Hepatocyte (in vitro differentiated cells): ENCODE data around the gene FOXM1. TPM values are rescaled to one million over a fixed set of nuclear protein-coding genes. Genes with fewer than 3 reads are reported as not detected.
"Not testable (repeated sequence)": the region's sequence is repeated elsewhere in the genome, so short reads cannot be mapped to it uniquely, and the experiment has no call there.

Source experiments
- DNase-seq: peaks from one replicate; pipeline ENCODE4 v3.0.0-alpha.2; 2016; ENCODE audit warnings: low spot score
- H2AFZ ChIP-seq: fragments of 200-600 bp; sonication (generic); 2 replicates; pipeline ENCODE4 v1.6.0; 2016; ENCODE audit warnings: antibody characterized with exemption, mild to moderate bottlenecking
- H3K27ac ChIP-seq: fragments of 200-600 bp; sonication (generic); 2 replicates; pipeline ENCODE4 v1.5.1; 2016; ENCODE audit warnings: mild to moderate bottlenecking
- H3K27me3 ChIP-seq: fragments of 200-600 bp; sonication (generic); 2 replicates; pipeline ENCODE4 v1.6.1; 2016
- H3K36me3 ChIP-seq: fragments of 200-600 bp; sonication (generic); replicated peaks from 2 replicates; pipeline ENCODE4 v1.5.1; 2016; ENCODE audit warnings: low read depth; ENCODE audit not compliant: insufficient read depth
- H3K4me1 ChIP-seq: fragments of 200-600 bp; sonication (generic); 2 replicates; pipeline ENCODE4 v1.5.1; 2016; ENCODE audit warnings: mild to moderate bottlenecking, moderate library complexity; ENCODE audit not compliant: insufficient read depth
- H3K4me2 ChIP-seq: fragments of 200-600 bp; sonication (generic); 2 replicates; pipeline ENCODE4 v1.6.0; 2016
- H3K4me3 ChIP-seq: fragments of 200-600 bp; sonication (generic); 2 replicates; pipeline ENCODE4 v1.5.1; 2016; ENCODE audit warnings: mild to moderate bottlenecking
- H3K79me2 ChIP-seq: fragments of 200-600 bp; sonication (generic); 2 replicates; pipeline ENCODE4 v1.6.0; 2017; ENCODE audit warnings: mild to moderate bottlenecking
- H3K9me2 ChIP-seq: fragments of 200-600 bp; sonication (generic); replicated peaks from 2 replicates; pipeline ENCODE4 v1.6.0; 2017; ENCODE audit warnings: mild to moderate bottlenecking; ENCODE audit not compliant: insufficient read depth
- H3K9me3 ChIP-seq: fragments of 200-600 bp; sonication (generic); 2 replicates; pipeline ENCODE4 v1.5.1; 2016; ENCODE audit warnings: low read depth, mild to moderate bottlenecking
- H4K20me1 ChIP-seq: fragments of 200-600 bp; sonication (generic); 2 replicates; pipeline ENCODE4 v1.6.0; 2016; ENCODE audit warnings: mild to moderate bottlenecking; ENCODE audit not compliant: insufficient read depth, poor library complexity, severe bottlenecking
- CTCF ChIP-seq: fragments of 200-600 bp; sonication (generic); IDR thresholded peaks from 2 replicates; pipeline ENCODE4 v1.5.1; 2016; ENCODE audit warnings: antibody characterized with exemption, mild to moderate bottlenecking; ENCODE audit not compliant: poor library complexity
- EZH2 ChIP-seq: fragments of 200-600 bp; sonication (generic); IDR thresholded peaks from 2 replicates; pipeline ENCODE4 v1.6.1; 2016; ENCODE audit warnings: antibody characterized with exemption, mild to moderate bottlenecking, borderline replicate concordance
- EZH2phosphoT487 ChIP-seq: fragments of 200-600 bp; sonication (generic); IDR thresholded peaks from one replicate; pipeline ENCODE4 v1.6.1; 2018; ENCODE audit warnings: antibody characterized with exemption, mild to moderate bottlenecking, low read depth, moderate library complexity; ENCODE audit not compliant: unreplicated experiment, severe bottlenecking
- WGBS: methylation state at CpG from one replicate; pipeline ENCODE4 v1.1.6; 2016; ENCODE audit warnings: low lambda C conversion rate; ENCODE audit errors: missing lambda C conversion rate; 5-methylcytosine and 5-hydroxymethylcytosine counted together
- polyA plus RNA-seq: library from polyadenylated mRNA; unstranded; fragments of >200 nt; fragmentation: Nextera tagmentation; extraction: Ambion mirVana; gene quantifications from 2 replicates; pipeline ENCODE4 v1.2.1, GENCODE V29; 2016
- total RNA-seq: library from RNA; depleted of rRNA; stranded (reverse); fragments of >200 nt; gene quantifications from 2 replicates; pipeline ENCODE4 v1.2.3, GENCODE V29; 2014

FOXM1 gene
- total and polyA plus RNA-seq, 2 experiments from 2014 or later, result 6.8 to 11.0 TPM

- H3K9me3 ChIP-seq, result no peaks in the 10 kb centered on the region
- H3K27ac ChIP-seq, result peak overlapping the region; percentile 41
- TF ChIP-seq EZH2 (no peak), CTCF (no peak), EZH2phosphoT487 (no peak)
- 3% methylated on average over 38 of the region's 38 CpGs for whole genome bisulfite sequencing
- H4K20me1 ChIP-seq, result no peaks in the 10 kb centered on the region
- no peaks in the 10 kb centered on the region for H3K9me2 ChIP-seq
- H3K4me2 ChIP-seq, result peak overlapping the region; percentile 98
- H2AFZ ChIP-seq, result peak overlapping the region; percentile 65
- H3K79me2 ChIP-seq, result peaks cover 57% of the 10 kb centered on the region
- DNase-seq, result no peak
- H3K36me3 ChIP-seq, result no peaks in the 10 kb centered on the region
- peaks cover 17% of the 10 kb centered on the region for H3K4me1 ChIP-seq
- H3K4me3 ChIP-seq, result peak overlapping the region; percentile 39
- H3K27me3 ChIP-seq, result no peaks in the 10 kb centered on the region
Measured at GRCh38 chr12:2876431-2877046, 435 bp downstream of the FOXM1 start.

GRCh38 chr12:2868986-2869632, 7.9 kb downstream of the FOXM1 start:
- not testable (repeated sequence) for H3K36me3 ChIP-seq, H3K4me3 ChIP-seq, H3K4me1 ChIP-seq, H4K20me1 ChIP-seq, H3K4me2 ChIP-seq, H3K27ac ChIP-seq, H3K79me2 ChIP-seq, H3K27me3 ChIP-seq, H2AFZ ChIP-seq, H3K9me2 ChIP-seq, DNase-seq, H3K9me3 ChIP-seq
- WGBS, result 90% methylated on average over 9 of the region's 9 CpGs

- 98% methylated on average over 9 of the region's 9 CpGs for WGBS
- DNase-seq, result no peak
- Histone ChIP-seq H3K4me3 (no peak overlapping the region), H4K20me1 (no peaks in the 10 kb centered on the region), H2AFZ (no peak overlapping the region), H3K27me3 (no peaks in the 10 kb centered on the region), H3K9me3 (no peaks in the 10 kb centered on the region), H3K79me2 (no peaks in the 10 kb centered on the region), H3K9me2 (no peaks in the 10 kb centered on the region), H3K4me1 (no peaks in the 10 kb centered on the region), H3K4me2 (no peak overlapping the region), H3K36me3 (no peaks in the 10 kb centered on the region), H3K27ac (no peak overlapping the region)
- no peak for TF ChIP-seq EZH2phosphoT487
- TF ChIP-seq CTCF, result no peak
- TF ChIP-seq EZH2, result no peak
Measured at GRCh38 chr12:2864198-2864597, 12.8 kb downstream of the FOXM1 start.

- WGBS, result 96% methylated on average over 7 of the region's 7 CpGs
- not testable (repeated sequence) for H4K20me1 ChIP-seq, H3K9me3 ChIP-seq, H3K4me2 ChIP-seq, H3K4me3 ChIP-seq, H3K79me2 ChIP-seq, H2AFZ ChIP-seq, H3K9me2 ChIP-seq, DNase-seq, H3K36me3 ChIP-seq, H3K4me1 ChIP-seq, H3K27ac ChIP-seq, H3K27me3 ChIP-seq
Measured at GRCh38 chr12:2863402-2863801, 13.6 kb downstream of the FOXM1 start.
